Measurements from ENCODE around the gene PAPSS2. TPM values are rescaled to one million over a fixed set of nuclear protein-coding genes. Genes with fewer than 3 reads are reported as not detected.
A peak's percentile ranks its signal among the peaks of the same experiment; 100 is the strongest.
"Not testable (repeated sequence)": the region's sequence is repeated elsewhere in the genome, so short reads cannot be mapped to it uniquely, and the experiment has no call there.

PAPSS2 gene
- polyA plus RNA-seq, 4 donors: 22.8 to 59.0 (median 41.5) TPM

DNA sequence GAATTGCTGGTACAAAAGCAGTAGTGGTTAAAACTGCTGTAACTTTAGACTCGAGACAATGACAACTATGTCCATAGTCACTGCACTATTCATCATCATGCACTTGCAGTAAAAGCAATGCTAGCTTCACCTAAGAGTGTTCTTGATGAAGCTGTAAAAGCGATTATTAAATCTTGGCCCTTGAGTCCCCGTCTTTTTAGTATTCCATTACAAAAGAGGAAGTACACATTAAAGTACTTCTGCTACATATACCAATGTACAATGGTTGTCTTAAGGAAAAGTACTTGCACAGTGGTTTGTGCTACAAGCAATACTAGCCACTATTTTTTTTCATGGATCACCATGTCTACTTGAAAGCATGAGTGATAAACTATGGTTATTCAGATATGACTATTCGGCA is 80.0 kb downstream of the PAPSS2 start:
- no peak for DNase-seq (ENCODE audit: low read depth in 4 of 4, low spot score in 3 of 4)

DNA sequence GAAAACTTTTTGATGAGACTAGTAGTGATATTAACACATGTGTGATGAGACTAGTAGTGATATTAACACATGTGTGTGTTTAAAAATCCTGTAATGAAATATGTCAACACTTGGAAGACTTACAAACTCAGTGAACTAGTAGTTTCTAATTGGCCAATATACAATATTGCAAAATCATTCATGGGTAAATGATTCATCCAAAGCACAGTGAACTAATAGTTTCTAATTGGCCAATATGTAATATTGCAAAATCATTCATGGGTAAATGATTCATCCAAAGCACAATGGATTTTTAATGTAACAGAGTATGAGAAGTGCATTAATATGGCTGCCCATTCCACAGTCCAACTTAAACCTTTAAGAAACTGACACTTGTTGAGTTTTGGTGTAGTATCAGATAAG is 80.6 kb downstream of the PAPSS2 start:
- DNase-seq (ENCODE audit: low read depth in 4 of 4, low spot score in 3 of 4): no peak

DNA sequence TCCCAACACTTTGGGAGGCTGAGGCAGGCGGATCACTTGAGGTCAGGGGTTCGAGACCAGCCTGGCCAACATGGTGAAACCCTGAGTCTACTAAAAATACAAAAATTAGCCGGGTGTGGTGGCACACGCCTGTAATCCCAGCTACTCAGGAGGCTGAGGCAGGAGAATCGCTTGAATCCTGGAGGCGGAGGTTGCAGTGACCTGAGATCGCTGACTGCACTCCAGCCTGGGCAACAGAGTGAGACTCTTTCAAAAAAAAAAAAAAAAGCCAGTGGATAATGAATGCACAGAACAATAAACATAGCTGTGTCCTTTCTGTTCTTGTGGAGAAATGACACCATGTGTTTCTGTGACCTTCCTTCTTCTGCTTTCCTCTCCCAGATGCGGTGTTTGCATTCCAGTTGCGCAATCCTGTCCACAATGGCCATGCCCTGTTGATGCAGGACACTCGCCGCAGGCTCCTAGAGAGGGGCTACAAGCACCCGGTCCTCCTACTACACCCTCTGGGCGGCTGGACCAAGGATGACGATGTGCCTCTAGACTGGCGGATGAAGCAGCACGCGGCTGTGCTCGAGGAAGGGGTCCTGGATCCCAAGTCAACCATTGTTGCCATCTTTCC is 83.4 kb downstream of the PAPSS2 start:
- DNase-seq (ENCODE audit: low read depth in 4 of 4, low spot score in 3 of 4): not testable (repeated sequence)

DNA sequence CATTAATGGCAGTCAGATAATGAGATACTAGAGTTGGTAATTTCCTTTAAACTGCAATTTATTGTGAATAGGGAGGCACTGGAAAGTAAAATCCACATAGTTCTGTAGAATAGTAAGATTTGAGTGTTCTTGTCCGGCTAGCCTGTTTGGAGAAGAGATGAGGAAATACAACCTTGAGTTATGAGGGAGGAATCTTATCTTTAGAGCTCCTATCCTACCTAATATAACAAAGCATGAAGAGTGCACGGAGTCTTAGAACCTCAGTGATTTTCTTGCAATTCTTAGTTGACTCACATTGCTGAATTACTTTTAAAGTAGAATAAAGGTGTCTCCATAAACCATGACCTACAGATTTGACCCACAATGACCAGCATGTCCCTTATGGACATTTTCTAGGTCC is 84.9 kb downstream of the PAPSS2 start:
- no peak for DNase-seq (ENCODE audit: low read depth in 4 of 4, low spot score in 3 of 4)

DNA sequence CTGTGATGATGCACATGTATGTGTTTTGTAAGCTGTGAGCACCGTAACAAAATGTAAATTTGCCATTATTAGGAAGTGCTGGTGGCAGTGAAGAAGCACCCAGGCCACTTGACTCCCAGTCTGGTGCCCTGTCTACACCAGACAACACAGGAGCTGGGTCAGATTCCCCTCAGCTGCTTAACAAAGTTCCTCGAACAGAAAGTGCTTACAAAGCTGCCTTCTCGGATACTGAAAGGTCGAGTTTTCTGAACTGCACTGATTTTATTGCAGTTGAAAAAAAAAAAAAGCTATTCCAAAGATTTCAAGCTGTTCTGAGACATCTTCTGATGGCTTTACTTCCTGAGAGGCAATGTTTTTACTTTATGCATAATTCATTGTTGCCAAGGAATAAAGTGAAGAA is 87.2 kb downstream of the PAPSS2 start:
- DNase-seq (ENCODE audit: low read depth in 4 of 4, low spot score in 3 of 4): no peak

DNA sequence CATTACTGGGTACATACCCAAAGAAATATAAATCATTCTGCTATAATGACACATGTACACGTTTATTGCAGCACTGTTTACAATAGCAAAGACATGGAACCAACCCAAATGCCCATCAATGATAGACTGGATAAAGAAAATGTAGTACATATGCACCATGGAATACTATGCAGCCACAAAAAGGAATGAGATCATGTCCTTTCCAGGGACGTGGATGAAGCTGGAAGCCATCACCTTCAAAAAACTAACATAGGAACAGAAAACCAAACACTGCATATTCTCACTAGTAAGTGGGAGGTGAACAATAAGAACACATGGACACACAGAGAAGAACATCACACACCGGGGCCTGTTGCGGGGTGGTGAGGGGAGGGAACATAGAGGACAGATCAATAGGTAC is 88.6 kb downstream of the PAPSS2 start:
- not testable (repeated sequence) for DNase-seq (ENCODE audit: low read depth in 4 of 4, low spot score in 3 of 4)

DNA sequence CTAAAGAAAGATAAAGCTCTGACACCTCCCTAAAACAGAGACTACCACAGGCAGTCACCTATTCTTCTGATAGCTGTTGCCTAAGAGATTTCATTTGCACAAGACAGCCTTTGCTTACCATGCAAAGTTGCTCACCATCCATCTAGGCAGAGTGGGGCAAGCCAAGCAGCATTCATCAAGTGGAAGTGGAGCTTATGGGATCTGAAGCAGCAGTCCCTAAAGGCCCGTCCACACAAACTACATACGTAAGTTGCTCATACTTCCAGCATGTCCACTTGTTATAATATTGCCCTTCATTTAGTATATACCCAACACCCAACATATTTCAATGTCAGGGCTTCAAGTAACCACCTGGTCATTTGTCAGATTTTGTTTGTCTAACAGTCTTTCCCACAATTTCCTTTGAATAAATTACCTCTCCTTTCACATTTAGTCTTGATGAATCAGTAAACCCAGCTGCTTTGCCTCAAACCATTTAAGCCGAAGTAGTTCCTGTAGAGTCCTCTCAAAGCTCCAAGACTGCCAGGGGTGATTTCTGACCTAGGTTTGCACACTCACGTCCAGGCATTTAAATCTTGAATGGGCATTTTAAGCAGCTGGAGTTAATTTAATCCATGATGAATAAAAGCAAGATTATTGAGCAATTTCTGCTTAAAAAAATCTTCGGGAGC is 90.5 kb downstream of the PAPSS2 start:
- DNase-seq (ENCODE audit: low read depth in 4 of 4, low spot score in 3 of 4): peak in 1 of 4 donors; percentile 26

DNA sequence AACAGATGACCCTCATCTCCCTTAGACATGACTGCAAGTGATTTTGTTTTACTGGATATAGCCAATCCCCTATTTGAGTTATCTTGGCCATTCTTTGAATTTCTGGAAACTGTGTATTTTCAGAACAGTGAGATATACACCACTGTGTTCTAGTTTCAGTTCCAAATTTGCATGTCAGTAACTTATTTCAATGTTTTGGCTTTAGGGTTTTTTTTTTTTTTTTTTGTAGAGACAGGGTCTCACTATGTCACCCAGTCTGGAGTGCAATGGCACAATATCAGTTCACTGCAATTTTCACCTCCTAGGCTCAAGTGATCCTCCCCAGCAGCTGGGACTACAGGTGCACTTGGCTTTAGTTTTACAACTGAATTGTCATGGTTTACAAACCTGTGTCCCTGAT is 91.1 kb downstream of the PAPSS2 start:
- DNase-seq (ENCODE audit: low read depth in 4 of 4, low spot score in 3 of 4): no peak

DNA sequence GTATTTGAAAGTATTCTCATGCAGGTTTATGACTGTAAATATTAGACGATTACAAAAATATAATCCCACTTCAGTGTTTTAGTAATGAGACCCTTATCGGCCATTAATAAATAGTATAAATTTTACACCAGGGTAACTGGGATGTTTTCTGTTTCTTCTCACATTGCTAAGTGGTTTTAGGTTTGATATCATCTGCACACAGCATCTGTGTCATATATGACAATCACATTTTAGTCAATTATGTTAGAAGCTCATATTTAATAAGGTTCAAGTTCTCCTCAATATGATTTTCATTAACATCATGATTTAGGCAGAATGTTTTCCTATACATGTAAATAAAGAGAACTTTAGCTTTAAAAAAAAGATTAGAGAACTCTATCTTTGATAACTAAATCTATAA is 91.6 kb downstream of the PAPSS2 start:
- DNase-seq (ENCODE audit: low read depth in 4 of 4, low spot score in 3 of 4): no peak

DNA sequence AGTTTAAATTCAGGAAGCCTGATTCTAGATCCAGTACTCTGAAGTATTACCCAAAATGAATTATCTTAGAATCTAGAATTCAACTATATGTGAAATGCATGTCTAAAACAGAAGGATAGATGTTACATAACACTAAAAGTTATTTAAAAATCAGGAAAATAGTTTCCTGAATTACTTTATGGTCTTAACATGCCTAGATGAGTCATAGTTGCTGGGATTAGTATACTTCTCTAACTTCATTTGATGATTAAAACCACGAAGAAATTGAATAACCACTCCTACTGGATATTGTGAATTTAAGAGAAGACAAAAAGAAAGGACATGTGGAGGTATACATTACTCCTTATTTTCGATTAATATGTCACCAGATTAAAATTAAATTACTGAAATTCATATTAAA is 92.9 kb downstream of the PAPSS2 start:
- DNase-seq (ENCODE audit: low read depth in 4 of 4, low spot score in 3 of 4): no peak

DNA sequence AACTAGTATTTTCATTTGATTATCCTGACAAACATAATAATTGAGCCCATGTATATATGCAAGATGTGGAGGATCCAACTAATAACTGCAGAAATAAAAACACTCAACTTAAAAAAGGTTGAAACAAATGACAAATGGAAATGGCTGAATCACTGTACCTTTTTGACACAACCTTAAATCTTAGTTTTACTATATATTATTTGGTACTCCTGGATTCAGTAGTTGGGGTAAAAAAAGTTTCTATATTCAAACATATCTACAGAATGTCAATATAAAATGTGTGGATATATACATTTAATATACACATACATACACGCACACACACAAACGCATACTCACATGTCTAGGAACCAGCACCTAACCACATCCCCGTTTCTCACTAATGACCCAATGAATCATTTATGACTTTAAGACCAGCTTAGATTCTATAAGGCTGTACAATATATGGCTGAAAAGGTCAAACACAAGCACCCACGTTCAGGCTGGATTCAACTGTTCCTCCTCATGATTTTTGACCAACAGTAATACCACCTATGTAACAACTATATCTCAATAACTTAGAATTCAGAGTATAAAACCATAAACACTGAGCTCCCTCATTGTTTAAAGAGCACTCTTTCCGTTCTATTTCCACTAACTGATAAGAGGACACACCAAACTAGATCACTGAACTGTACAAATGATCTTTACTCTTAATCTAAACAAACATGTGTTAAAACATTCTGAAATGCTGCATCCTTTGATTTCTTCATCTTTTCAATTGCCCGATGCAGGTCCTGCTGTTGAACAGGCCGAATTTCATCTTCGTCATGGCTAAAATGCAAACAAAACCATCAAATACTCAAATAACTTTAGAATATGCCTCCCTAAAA is 94.6 kb downstream of the PAPSS2 start:
- DNase-seq (ENCODE audit: low read depth in 4 of 4, low spot score in 3 of 4): no peak

DNA sequence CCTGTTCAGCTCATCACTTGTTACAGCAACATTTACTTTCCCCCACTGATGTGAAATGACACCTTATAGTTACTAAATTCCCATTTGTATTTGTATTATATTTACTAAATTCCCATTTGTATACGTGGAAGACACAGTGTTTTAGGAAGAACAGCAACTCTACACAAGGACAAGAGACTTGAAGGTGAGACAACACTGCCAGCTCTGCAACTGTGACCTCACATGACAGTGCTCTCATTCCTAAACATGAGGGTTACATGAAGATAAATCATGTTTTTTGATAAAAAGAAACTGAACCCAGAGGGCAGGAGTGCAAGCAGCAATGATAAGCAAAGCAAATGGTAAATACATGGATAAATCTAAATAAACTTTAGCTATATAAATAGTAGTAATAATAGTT is 98.0 kb downstream of the PAPSS2 start:
- no peak for DNase-seq (ENCODE audit: low read depth in 4 of 4, low spot score in 3 of 4)

DNA sequence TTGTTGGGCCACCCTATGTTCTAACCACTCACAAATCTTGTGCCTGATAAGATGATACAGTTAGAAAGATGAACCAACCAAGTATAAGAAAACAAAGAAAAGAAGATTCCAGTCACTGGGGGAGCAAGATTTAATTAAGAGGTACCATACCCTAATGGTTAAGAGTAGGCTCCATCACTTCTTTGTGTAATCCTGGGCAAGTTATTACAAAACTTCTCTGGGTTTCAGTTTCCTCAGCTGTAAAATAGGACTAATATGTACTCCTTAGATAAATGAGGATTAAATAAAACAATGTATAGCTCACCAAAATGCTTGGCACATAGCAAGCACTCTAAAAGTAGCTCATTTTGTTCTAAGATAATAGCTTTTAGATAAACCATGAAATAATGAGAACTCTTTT is 99.9 kb downstream of the PAPSS2 start:
- no peak for DNase-seq (ENCODE audit: low read depth in 4 of 4, low spot score in 3 of 4)

DNA sequence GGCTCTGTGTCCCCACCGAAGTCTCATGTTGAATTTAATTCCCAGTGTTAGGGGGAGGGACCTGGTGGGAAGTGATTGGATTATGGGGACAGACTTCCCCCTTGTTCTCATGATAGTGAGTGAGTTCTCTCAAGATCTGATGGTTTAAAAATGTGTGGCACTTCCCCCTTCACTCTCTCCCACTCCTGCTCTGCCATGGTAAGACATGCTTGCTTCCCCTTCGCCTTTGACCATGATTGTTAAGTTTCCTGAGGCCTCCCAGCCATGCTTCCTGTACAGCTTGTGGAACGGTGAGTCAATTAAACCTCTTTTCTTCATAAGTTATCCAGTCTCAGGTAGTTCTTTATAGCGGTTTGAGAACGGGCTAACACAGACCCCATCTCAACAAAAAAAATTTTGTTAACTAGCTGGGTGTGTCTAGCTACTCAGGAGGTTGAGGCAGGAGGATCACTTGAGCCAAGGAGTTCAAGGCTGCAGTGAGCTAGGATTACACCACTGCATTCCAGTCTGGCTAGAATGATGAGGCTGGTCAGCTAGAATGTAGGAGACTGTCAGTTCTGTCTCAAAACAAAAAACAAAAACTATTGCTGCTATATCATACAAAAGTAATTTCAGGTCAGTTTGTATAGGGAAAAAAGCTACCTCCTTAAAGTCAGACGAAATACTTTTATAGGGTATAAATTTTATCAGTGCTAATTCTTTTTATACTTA is 100.7 kb downstream of the PAPSS2 start:
- no peak for DNase-seq (ENCODE audit: low read depth in 4 of 4, low spot score in 3 of 4)

DNA sequence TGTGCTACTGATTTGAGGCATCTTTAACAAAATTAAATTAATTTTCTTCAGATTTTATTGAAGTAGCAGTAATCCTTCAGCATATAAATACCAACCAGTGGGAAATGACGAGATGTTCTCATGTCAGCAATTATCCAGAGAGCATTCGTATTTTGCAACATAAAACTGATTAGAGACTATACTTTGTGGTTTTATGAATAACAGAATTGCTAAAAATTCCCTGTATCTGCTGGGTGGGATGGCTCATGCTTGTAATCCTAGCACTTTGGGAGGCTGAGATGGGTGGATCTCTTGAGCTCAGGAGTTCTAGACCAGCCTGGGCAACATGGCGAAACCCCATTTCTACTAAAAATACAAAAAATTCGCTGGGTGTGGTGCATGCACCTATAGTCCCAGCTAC is 101.5 kb downstream of the PAPSS2 start:
- DNase-seq (ENCODE audit: low read depth in 4 of 4, low spot score in 3 of 4): no peak

DNA sequence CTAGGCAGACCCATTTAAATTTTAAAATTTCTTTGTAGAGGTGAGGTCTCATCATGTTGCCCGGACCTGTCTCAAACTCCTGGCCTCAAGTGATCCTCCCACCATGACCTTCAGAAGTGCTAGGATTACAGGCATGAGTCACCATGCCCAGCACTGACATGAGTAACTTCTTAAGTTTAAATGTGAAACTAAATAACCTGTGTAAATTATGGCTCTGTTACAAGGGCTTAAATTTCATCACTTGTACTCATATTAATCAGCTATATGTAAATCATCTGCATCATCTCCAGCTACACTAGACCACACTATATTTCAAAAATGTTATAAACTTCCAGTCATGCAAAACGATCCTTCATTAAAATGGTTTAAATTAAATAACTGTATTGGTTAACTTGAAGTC is 102.2 kb downstream of the PAPSS2 start:
- no peak for DNase-seq (ENCODE audit: low read depth in 4 of 4, low spot score in 3 of 4)

DNA sequence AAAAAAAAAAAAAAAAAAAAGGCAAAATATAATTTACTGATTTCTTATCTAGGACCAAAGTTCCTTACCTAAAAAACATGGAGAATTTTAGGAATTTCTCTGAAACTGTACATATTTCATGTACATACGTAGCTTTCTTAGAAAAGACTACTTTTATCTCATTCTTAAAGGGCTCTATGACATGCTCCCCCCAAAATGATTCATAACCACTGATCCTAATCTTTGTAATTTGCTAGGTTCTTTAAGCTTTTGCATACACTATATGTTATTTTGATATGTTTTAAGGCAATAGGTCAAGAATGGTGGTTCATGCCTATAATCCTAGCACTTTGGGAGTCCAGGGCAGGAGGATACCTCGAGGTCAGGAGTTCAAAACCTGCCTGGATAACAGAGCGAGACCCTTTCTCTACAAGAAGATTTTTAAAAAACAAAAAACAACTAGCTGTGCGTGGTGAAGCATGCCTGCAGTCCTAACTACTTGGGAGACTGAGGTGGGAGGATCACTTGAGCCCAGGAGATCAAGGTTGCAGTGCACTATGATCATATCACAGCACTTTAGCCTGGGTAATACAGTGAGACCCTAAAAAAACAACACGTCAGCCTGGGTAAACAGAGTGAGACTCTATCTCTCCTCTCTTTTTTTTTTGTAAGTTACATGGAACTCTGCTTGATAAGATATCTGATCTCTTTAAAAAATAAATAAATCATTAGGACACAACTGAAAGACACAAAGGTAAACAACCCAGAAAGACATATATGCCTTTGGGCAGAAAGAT is 103.6 kb downstream of the PAPSS2 start:
- DNase-seq (ENCODE audit: low read depth in 4 of 4, low spot score in 3 of 4): no peak

DNA sequence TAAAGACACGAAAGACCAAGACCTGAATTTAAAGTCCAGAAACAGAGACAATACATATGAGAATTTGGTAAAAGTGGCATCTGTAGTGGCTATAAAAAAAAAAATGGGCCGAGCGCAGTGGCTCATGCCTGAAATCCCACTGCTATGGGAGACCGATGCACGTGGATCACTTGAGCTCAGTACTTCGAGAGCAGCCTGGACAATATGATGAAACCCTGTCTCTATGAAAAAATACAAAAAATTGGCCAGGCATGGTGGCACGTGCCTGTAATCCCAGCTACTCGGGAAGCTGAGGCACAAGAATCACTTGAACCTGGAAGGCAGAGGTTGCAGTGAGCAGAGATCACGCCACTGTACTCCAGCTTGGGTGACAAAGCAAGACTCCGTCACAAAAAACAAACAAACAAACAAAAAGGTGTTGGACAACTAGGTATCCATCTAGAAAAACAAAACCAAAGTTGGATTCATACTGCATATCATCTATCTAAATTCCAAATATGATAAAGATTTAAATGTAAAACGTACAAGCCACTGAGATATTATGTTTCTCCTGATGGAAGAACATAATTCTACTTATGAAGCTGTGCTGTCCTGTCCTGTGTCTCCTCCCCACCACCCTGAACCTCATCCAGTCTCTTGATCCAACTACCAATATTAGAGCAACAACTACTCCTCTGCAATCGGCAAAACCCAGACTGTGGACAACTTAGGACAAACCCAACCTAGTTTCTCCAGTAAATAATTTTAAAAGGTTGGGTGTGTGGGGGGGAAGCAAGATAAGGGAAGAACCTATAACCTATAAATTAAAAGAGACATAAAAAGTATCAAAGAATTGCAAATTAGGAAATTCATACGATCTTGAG is 104.6 kb downstream of the PAPSS2 start:
- DNase-seq (ENCODE audit: low read depth in 4 of 4, low spot score in 3 of 4): no peak

DNA sequence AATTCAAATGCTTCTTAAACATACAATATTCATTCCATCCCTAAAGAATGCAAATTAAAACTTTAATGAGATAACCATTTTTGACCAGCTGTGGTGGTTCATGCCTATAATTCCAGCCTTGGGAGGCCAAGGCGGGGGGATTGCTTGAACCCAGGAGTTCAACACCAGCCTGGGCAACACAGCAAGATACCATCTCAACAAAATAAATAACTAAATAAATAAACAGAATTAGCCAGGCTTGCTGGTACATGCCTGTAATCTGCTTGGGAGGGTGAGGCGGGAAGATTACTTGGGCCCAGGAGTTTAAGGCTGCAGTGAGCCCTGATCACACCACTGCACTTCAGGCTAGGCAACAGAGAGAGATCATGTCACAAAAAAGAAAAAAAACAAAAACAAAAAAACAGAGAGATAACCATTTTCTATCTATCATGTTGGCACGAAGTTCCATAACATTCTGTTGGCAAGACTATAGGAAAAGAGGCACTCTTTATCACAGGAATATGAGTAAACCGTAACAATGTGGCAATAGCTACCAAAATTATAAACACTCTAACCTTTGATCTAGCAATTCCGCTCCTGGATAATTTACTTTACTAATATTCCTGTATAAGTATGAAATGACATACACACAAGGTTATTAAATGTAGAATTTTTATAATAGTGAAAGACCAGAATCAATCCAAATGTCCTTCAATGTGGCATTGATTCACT is 106.1 kb downstream of the PAPSS2 start:
- no peak for DNase-seq (ENCODE audit: low read depth in 4 of 4, low spot score in 3 of 4)
